HCT116 (cell line): ENCODE measurements around the gene GBF1. TPM values are rescaled to one million over a fixed set of nuclear protein-coding genes. Genes with fewer than 3 reads are reported as not detected.
A peak's percentile ranks its signal among the peaks of the same experiment; 100 is the strongest.

Experiments
- ATAC-seq: fragments of 200-7000 bp; cut with Tn5 transposase; 2 replicates; pipeline ENCODE4 v1.9.1; 2020; ENCODE audit warnings: mild to moderate bottlenecking, moderate library complexity
- BruUV-seq: library from RNA; stranded (reverse); fragments of 400-500 nt; replicated peaks from 2 replicates; lab custom pipeline; 2021; lab: Mats Ljungman, UMichigan
- CTCF ChIA-PET: fragments of 300-600 bp; sonication (Branson Sonifier 250); formaldehyde crosslinking; loops from one replicate; lab custom pipeline; 2021; ENCODE audit warnings: antibody characterized with exemption; lab: Charles Lee
- POLR2A ChIA-PET: fragments of 300-600, 350-600 bp; sonication (Branson Sonifier 250); formaldehyde crosslinking; loops from one replicate; lab custom pipeline; 2021; ENCODE audit warnings: antibody characterized with exemption; lab: Charles Lee
- RAD21 ChIA-PET, 2 experiments: fragments of 300-600 bp; sonication (Branson Sonifier 250); formaldehyde crosslinking; loops; one replicate each; lab custom pipeline; 2023; ENCODE audit warnings: low total read pairs in 2 of 2; ENCODE audit not compliant: uncharacterized antibody in 2 of 2, unreplicated experiment in 2 of 2, low non-redundant PET in 1 of 2; lab: Charles Lee
- DNase-seq: peaks from one replicate; pipeline ENCODE4 v3.0.0-alpha.2; 2010; ENCODE audit warnings: low read depth, low spot score
- H2AFZ ChIP-seq: fragments of 200-600 bp; shearing (Covaris generic), sonication (generic); 2 replicates; pipeline ENCODE4 v1.6.1; 2017; ENCODE audit warnings: low read depth, mixed run types, mixed read lengths, antibody characterized with exemption, low read length; ENCODE audit not compliant: poor library complexity, severe bottlenecking
- H3K27ac ChIP-seq: 2 replicates; pipeline ENCODE4 v1.5.1; 2012; ENCODE audit warnings: low read depth, low read length
- H3K27me3 ChIP-seq: fragments of 200-600 bp; sonication (generic); 2 replicates; pipeline ENCODE4 v1.6.1; 2016; ENCODE audit warnings: mixed run types, low read length, mixed read lengths; ENCODE audit not compliant: insufficient read depth
- H3K36me3 ChIP-seq, 2 experiments: fragments of 200-500 bp in 1 of 2; fragments of 200-600 bp in 1 of 2; sonication (Bioruptor generic) in 1 of 2; sonication (generic) in 1 of 2; 2 replicates each; pipeline versions ENCODE4 v1.5.1 to v1.6.1; 2014 to 2016; ENCODE audit warnings: low read length in 2 of 2, inconsistent platforms in 1 of 2, mixed read lengths in 1 of 2, mixed run types in 1 of 2; ENCODE audit not compliant: insufficient read depth in 2 of 2, control insufficient read depth in 1 of 2
- H3K4me1 ChIP-seq, 2 experiments: fragments of 200-600 bp in 1 of 2; sonication (generic) in 1 of 2; 2 replicates each; pipeline versions ENCODE4 v1.5.1 to v1.6.1; 2012 to 2017; ENCODE audit warnings: low read length in 2 of 2, inconsistent platforms in 1 of 2, mild to moderate bottlenecking in 1 of 2, mixed read lengths in 1 of 2, mixed run types in 1 of 2, moderate library complexity in 1 of 2; ENCODE audit not compliant: insufficient read depth in 2 of 2, control insufficient read depth in 1 of 2
- H3K4me2 ChIP-seq: fragments of 200-600 bp; sonication (generic); 2 replicates; pipeline ENCODE4 v1.6.1; 2017; ENCODE audit warnings: mixed run types, low read length, mixed read lengths
- H3K4me3 ChIP-seq, 2 experiments: fragments of 200-600 bp in 1 of 2; sonication (generic) in 1 of 2; replicated peaks in 1 of 2; 2 replicates each; pipeline ENCODE4 v1.5.1; 2011 to 2016; ENCODE audit warnings: low read length in 2 of 2, control low read depth in 1 of 2, low read depth in 1 of 2, mild to moderate bottlenecking in 1 of 2, mixed read lengths in 1 of 2, mixed run types in 1 of 2
- H3K79me2 ChIP-seq: fragments of 200-600 bp; sonication (generic); 2 replicates; pipeline ENCODE4 v1.6.1; 2017; ENCODE audit warnings: mild to moderate bottlenecking, mixed run types, low read length, moderate library complexity, mixed read lengths; ENCODE audit not compliant: insufficient read depth
- H3K9ac ChIP-seq: fragments of 200-600 bp; sonication (generic); 2 replicates; pipeline ENCODE4 v1.6.1; 2016; ENCODE audit warnings: low read length, mixed read lengths
- H3K9me2 ChIP-seq: fragments of 200-600 bp; sonication (generic), shearing (Covaris generic); 2 replicates; pipeline ENCODE4 v1.6.1; 2017; ENCODE audit warnings: mixed run types, mild to moderate bottlenecking, moderate library complexity; ENCODE audit not compliant: insufficient read depth
- H3K9me3 ChIP-seq, 2 experiments: fragments of 200-500 bp in 1 of 2; fragments of 200-600 bp in 1 of 2; sonication (Bioruptor generic) in 1 of 2; sonication (generic) in 1 of 2; 2 replicates each; pipeline ENCODE4 v1.6.1; 2014 to 2017; ENCODE audit warnings: low read length in 2 of 2, mixed read lengths in 2 of 2, inconsistent platforms in 1 of 2, low read depth in 1 of 2, mild to moderate bottlenecking in 1 of 2, mixed run types in 1 of 2, moderate library complexity in 1 of 2; ENCODE audit not compliant: control insufficient read depth in 1 of 2, insufficient read depth in 1 of 2
- H4K20me1 ChIP-seq: fragments of 200-600 bp; sonication (generic), shearing (Covaris generic); 2 replicates; pipeline ENCODE4 v1.6.1; 2017; ENCODE audit warnings: mixed run types, mild to moderate bottlenecking, moderate library complexity; ENCODE audit not compliant: insufficient read depth
- CBX3 ChIP-seq: IDR thresholded peaks from 2 replicates; pipeline ENCODE4 v1.6.1; 2012; ENCODE audit warnings: low read depth
- CEBPB ChIP-seq: IDR thresholded peaks from 2 replicates; pipeline ENCODE4 v1.6.1; 2012; ENCODE audit warnings: low read depth
- MAX ChIP-seq: IDR thresholded peaks from 2 replicates; pipeline ENCODE4 v1.6.1; 2012
- RAD21 ChIP-seq: IDR thresholded peaks from 2 replicates; pipeline ENCODE4 v1.6.1; 2012; ENCODE audit warnings: low read depth, mild to moderate bottlenecking
- SIN3A ChIP-seq: IDR thresholded peaks from 2 replicates; pipeline ENCODE4 v1.6.1; 2012; ENCODE audit warnings: low read depth
- SRF ChIP-seq: IDR thresholded peaks from 2 replicates; pipeline ENCODE4 v1.6.1; 2012; ENCODE audit warnings: low read depth
- YY1 ChIP-seq: IDR thresholded peaks from 2 replicates; pipeline ENCODE4 v1.6.1; 2011; ENCODE audit warnings: low read length, low read depth, moderate library complexity, mild to moderate bottlenecking; ENCODE audit not compliant: insufficient replicate concordance; ENCODE audit errors: extremely low read depth
- ZFX ChIP-seq: fragments of 450-650 bp; IDR thresholded peaks from 2 replicates; pipeline ENCODE4 v1.6.1; 2017
- intact Hi-C: fragments of 100-400 bp; cut with micrococcal nuclease; formaldehyde crosslinking; loops from 2 replicates; pipeline ENCODE4 v1.10.0; 2022
- total RNA-seq: library from RNA; stranded (reverse); gene quantifications from one replicate; pipeline ENCODE4 v1.2.1, GENCODE V29; 2021; ENCODE audit not compliant: unreplicated experiment
- TF ChIP-seq, protein P1 (sequence below), 3 experiments: fragments of 200-600 bp in 1 of 3; sonication (generic) in 1 of 3; IDR thresholded peaks in 2 of 3; conservative IDR thresholded peaks in 1 of 3; 2 replicates each; pipeline ENCODE4 v1.5.1; 2012 to 2017; ENCODE audit warnings: low read depth in 2 of 3, low read length in 2 of 3, antibody characterized with exemption in 1 of 3, borderline replicate concordance in 1 of 3, control low read depth in 1 of 3, mild to moderate bottlenecking in 1 of 3, mixed read lengths in 1 of 3, mixed run types in 1 of 3, moderate library complexity in 1 of 3; ENCODE audit not compliant: insufficient read depth in 1 of 3
- TF ChIP-seq, protein P2 (sequence below): IDR thresholded peaks from 2 replicates; pipeline ENCODE4 v1.6.1; 2011; ENCODE audit warnings: mild to moderate bottlenecking, low read length, moderate library complexity; ENCODE audit not compliant: insufficient replicate concordance; ENCODE audit errors: extremely low read depth

GBF1 gene
- total RNA-seq, 1 experiment from 2014 or later = 58.9 TPM

- ATAC-seq = peak; percentile 45
- H3K4me3 ChIP-seq = 0 out of 4 replicates have a peak overlapping the region, but pooled peaks of 1 of the 2 experiments have one; percentile 17
- intact Hi-C loops = no loop called here
- no TSS peak for BruUV-seq
- H3K9ac ChIP-seq = peak overlapping the region; percentile 51
- H3K27me3 ChIP-seq = no peaks in the 10 kb centered on the region
- no peak overlapping the region for H2AFZ ChIP-seq
- no peak for TF ChIP-seq YY1
- peak; percentile 29; the same call in 1 of the 2 replicates for TF ChIP-seq ZFX
- RAD21 ChIA-PET = interaction anchor here in 1 of 2 experiments (0.7 to 0.8 kb wide), 2 partner anchors 36 to 172 kb away, joined by 3 to 8 read pairs; no protein-coding TSS in a partner anchor
- H3K36me3 ChIP-seq = peaks cover 11 to 22% of the 10 kb centered on the region in 2 experiments; a peak in 3 of 4 replicates
- peaks cover under 1% of the 10 kb centered on the region; the same call in 1 of the 2 replicates for H3K79me2 ChIP-seq
- H3K4me2 ChIP-seq = peak overlapping the region; percentile 62
- peaks cover 16 to 53% of the 10 kb centered on the region in 2 experiments for H3K4me1 ChIP-seq
- no peaks in the 10 kb centered on the region for H3K9me3 ChIP-seq
- DNase-seq = no peak
- H3K27ac ChIP-seq = peak overlapping the region; percentile 56
- no peaks in the 10 kb centered on the region for H4K20me1 ChIP-seq
- no peaks in the 10 kb centered on the region for H3K9me2 ChIP-seq
- CTCF ChIA-PET = interaction anchor here (1.0 to 9.3 kb wide), 8 partner anchors 8 to 232 kb away, joined by 3 to 154 read pairs (median 11); partner anchors contain the start of genes ELOVL3, FBXL15 and SUFU
- POLR2A ChIA-PET = interaction anchor here (0.7 to 3.5 kb wide), 3 partner anchors 19 to 172 kb away, joined by 3 to 15 read pairs (median 3); partner anchors contain the start of gene FBXL15
Observed at GRCh38 chr10:102401735-102402511, 156.6 kb downstream of the GBF1 start.

- Histone ChIP-seq H3K27ac (no peak overlapping the region), H3K36me3 (peaks cover 8 to 20% of the 10 kb centered on the region in 2 experiments; a peak in 3 of 4 replicates), H3K4me3 (no peak overlapping the region), H2AFZ (no peak overlapping the region), H4K20me1 (no peaks in the 10 kb centered on the region), H3K9me2 (no peaks in the 10 kb centered on the region), H3K4me1 (peaks cover 16 to 51% of the 10 kb centered on the region in 2 experiments), H3K9me3 (no peaks in the 10 kb centered on the region), H3K27me3 (no peaks in the 10 kb centered on the region), H3K4me2 (peak overlapping the region; percentile 62), H3K79me2 (no peaks in the 10 kb centered on the region), H3K9ac (peak overlapping the region; percentile 51; the same call in 1 of the 2 replicates)
- TF ChIP-seq CEBPB = no peak
- no peak for TF ChIP-seq SRF
- TF ChIP-seq, protein P1, sequence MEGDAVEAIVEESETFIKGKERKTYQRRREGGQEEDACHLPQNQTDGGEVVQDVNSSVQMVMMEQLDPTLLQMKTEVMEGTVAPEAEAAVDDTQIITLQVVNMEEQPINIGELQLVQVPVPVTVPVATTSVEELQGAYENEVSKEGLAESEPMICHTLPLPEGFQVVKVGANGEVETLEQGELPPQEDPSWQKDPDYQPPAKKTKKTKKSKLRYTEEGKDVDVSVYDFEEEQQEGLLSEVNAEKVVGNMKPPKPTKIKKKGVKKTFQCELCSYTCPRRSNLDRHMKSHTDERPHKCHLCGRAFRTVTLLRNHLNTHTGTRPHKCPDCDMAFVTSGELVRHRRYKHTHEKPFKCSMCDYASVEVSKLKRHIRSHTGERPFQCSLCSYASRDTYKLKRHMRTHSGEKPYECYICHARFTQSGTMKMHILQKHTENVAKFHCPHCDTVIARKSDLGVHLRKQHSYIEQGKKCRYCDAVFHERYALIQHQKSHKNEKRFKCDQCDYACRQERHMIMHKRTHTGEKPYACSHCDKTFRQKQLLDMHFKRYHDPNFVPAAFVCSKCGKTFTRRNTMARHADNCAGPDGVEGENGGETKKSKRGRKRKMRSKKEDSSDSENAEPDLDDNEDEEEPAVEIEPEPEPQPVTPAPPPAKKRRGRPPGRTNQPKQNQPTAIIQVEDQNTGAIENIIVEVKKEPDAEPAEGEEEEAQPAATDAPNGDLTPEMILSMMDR (IDR thresholded peaks at IDR 0.05 in 2 of 3, conservative IDR thresholded peaks at IDR 0.05 in 1 of 3; ENCODE audit: borderline replicate concordance in 1 of 3, insufficient read depth in 1 of 3, low read depth in 2 of 3, low read length in 2 of 3) = no peak
- no peak for TF ChIP-seq CBX3
- TF ChIP-seq MAX = no peak
- TF ChIP-seq, protein P2, sequence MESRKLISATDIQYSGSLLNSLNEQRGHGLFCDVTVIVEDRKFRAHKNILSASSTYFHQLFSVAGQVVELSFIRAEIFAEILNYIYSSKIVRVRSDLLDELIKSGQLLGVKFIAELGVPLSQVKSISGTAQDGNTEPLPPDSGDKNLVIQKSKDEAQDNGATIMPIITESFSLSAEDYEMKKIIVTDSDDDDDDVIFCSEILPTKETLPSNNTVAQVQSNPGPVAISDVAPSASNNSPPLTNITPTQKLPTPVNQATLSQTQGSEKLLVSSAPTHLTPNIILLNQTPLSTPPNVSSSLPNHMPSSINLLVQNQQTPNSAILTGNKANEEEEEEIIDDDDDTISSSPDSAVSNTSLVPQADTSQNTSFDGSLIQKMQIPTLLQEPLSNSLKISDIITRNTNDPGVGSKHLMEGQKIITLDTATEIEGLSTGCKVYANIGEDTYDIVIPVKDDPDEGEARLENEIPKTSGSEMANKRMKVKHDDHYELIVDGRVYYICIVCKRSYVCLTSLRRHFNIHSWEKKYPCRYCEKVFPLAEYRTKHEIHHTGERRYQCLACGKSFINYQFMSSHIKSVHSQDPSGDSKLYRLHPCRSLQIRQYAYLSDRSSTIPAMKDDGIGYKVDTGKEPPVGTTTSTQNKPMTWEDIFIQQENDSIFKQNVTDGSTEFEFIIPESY = no peak
- no peak for TF ChIP-seq ZFX
- no peak for TF ChIP-seq RAD21
- TF ChIP-seq SIN3A = no peak
- no TSS peak for BruUV-seq
- ChIA-PET RAD21 (interaction anchor here in 1 of 2 experiments (0.7 to 2.0 kb wide), 2 partner anchors 36 to 172 kb away, joined by 8 to 9 read pairs; no protein-coding TSS in a partner anchor), POLR2A (interaction anchor here (0.7 to 1.1 kb wide), 3 partner anchors 18 to 233 kb away, joined by 3 read pairs; partner anchors contain the start of gene FBXL15), CTCF (interaction anchor here (1.0 to 9.3 kb wide), 10 partner anchors 8 to 233 kb away, joined by 3 to 154 read pairs (median 14); partner anchors contain the start of genes ELOVL3, FBXL15, NFKB2 and SUFU)
- ATAC-seq (no peak), DNase-seq (no peak)
- intact Hi-C loops = no loop called here
Observed at GRCh38 chr10:102402512-102402896, 157.2 kb downstream of the GBF1 start.
